Measurements from ENCODE around the gene ELOF1.

- TF ChIP-seq CTCF (IDR thresholded peaks at IDR 0.05; ENCODE audit: extremely low read depth in 1 of 2, insufficient read depth in 1 of 2, low read depth in 1 of 2, low read length in 2 of 2) (no peak), MYC (IDR thresholded peaks at IDR 0.05; ENCODE audit: low read depth, low read length) (no peak), POLR2AphosphoS5 (IDR thresholded peaks at IDR 0.05; ENCODE audit: insufficient read depth, low read depth, low read length) (no peak), POLR2A (IDR thresholded peaks at IDR 0.05; ENCODE audit: low read depth, low read length) (no peak), EZH2 (IDR thresholded peaks at IDR 0.05; ENCODE audit: borderline replicate concordance, low read depth, low read length, severe bottlenecking) (no peak)
Observed at GRCh38 chr19:11510444-11510843, 48.6 kb downstream of the ELOF1 start.
